ENCODE data around the gene SND1.

SND1 gene

DNA sequence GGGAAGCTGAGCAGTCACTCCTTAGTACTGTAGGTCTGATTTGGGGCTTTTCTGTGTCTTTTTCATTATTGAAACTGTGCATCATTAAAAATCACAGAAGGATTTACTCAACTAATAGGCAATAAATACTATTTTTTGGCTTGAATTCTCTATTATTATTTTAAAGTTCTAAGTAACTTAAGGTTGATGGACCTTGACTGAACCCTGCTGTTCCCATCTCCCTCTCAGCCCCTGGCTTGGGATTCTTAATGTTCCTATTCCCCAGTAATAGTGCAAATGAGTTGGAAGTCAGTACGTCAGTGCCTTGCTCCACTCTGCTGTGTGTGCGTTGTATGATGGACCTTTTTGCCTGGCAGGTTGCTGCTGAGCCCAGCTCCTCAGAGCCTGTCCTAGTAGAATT is 166.3 kb downstream of the SND1 start:
- Histone ChIP-seq H3K4me3 (ENCODE audit: low read length) (no peak overlapping the region), H3K4me1 (ENCODE audit: control insufficient read depth, insufficient read depth, low read length) (no peaks in the 10 kb centered on the region), H3K9ac (ENCODE audit: low read length) (no peak overlapping the region), H3K36me3 (ENCODE audit: control insufficient read depth, insufficient read depth, low read length) (no peaks in the 10 kb centered on the region), H3K9me3 (ENCODE audit: control insufficient read depth, low read length) (no peaks in the 10 kb centered on the region), H3K27me3 (ENCODE audit: control insufficient read depth, insufficient read depth, low read length) (no peaks in the 10 kb centered on the region)

- H3K27me3 ChIP-seq (ENCODE audit: control insufficient read depth, insufficient read depth, low read length), result no peaks in the 10 kb centered on the region
- H3K9me3 ChIP-seq (ENCODE audit: control insufficient read depth, low read length), result no peaks in the 10 kb centered on the region
- no peaks in the 10 kb centered on the region for H3K36me3 ChIP-seq (ENCODE audit: control insufficient read depth, insufficient read depth, low read length)
- no peak overlapping the region for H3K9ac ChIP-seq (ENCODE audit: low read length)
- H3K4me1 ChIP-seq (ENCODE audit: control insufficient read depth, insufficient read depth, low read length), result no peaks in the 10 kb centered on the region
- H3K4me3 ChIP-seq (ENCODE audit: low read length), result no peak overlapping the region
Measured at GRCh38 chr7:127819975-127820731, 168.2 kb downstream of the SND1 start.

GRCh38 chr7:127820732-127821085 is 168.7 kb downstream of the SND1 start:
- no peaks in the 10 kb centered on the region for H3K4me1 ChIP-seq (ENCODE audit: control insufficient read depth, insufficient read depth, low read length)

DNA sequence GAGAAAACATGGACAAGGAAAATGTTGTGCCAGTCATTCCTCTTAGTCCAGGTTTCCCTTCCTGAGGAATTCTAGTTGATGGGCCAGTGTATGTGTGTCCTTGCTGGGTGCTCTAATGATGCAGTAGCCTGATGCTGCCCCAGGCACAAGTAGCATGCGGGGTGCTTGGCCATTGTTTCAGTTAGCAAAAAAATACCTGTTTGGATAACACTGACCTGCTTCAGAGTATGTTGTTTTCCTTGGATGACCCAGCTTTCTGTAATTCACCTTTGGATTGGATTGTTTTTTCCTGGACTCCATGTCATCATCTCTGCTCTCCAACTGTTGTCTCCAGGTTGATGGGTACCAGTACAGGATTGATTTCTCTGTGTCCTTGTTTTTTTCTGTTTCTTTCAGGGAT is 169.2 kb downstream of the SND1 start:
- H3K4me3 ChIP-seq (ENCODE audit: low read length), result no peak overlapping the region
- no peak overlapping the region for H3K9ac ChIP-seq (ENCODE audit: low read length)
- no peaks in the 10 kb centered on the region for H3K4me1 ChIP-seq (ENCODE audit: control insufficient read depth, insufficient read depth, low read length)
- no peaks in the 10 kb centered on the region for H3K9me3 ChIP-seq (ENCODE audit: control insufficient read depth, low read length)
- no peaks in the 10 kb centered on the region for H3K27me3 ChIP-seq (ENCODE audit: control insufficient read depth, insufficient read depth, low read length)
- no peaks in the 10 kb centered on the region for H3K36me3 ChIP-seq (ENCODE audit: control insufficient read depth, insufficient read depth, low read length)

More at GRCh38 chr7:127820732-127821085, 168.7 kb downstream of the SND1 start:
- Histone ChIP-seq H3K4me3 (ENCODE audit: low read length) (no peak overlapping the region), H3K27me3 (ENCODE audit: control insufficient read depth, insufficient read depth, low read length) (no peaks in the 10 kb centered on the region), H3K9ac (ENCODE audit: low read length) (no peak overlapping the region), H3K36me3 (ENCODE audit: control insufficient read depth, insufficient read depth, low read length) (no peaks in the 10 kb centered on the region), H3K9me3 (ENCODE audit: control insufficient read depth, low read length) (no peaks in the 10 kb centered on the region)

DNA sequence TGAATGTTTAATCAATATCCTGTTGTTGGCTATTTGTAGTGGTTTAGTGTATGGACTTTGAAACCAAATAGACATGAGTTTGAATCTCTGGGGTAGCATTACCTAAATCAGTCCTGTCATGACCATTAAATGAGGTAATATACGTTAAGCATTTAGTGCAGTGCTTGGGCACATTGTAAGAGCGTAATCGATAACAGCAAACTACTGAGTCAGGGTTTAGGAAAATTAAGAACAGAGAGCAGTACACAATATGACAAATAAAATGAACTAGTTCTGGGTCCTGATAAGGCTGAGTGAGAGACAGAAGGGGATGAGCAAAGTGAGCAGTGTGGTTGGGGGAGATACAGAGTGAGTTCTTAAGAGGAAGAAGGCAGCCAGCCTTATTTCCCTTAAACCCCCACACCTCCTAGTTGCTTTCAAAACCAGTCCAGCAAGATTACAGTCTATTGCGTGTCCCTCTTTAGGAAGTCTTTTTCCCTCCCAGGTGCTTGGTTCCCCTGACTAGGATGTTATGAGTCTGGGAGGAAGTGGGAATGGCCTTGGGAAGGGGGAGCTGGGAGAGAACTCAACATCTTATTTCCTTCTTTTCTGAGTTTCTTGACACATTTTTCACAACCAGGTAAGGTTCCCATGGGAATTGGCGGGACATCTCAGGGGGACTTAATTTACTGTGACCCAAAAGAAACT is 171.0 kb downstream of the SND1 start:
- Histone ChIP-seq H3K4me1 (ENCODE audit: control insufficient read depth, insufficient read depth, low read length) (no peaks in the 10 kb centered on the region), H3K9me3 (ENCODE audit: control insufficient read depth, low read length) (no peaks in the 10 kb centered on the region), H3K36me3 (ENCODE audit: control insufficient read depth, insufficient read depth, low read length) (no peaks in the 10 kb centered on the region), H3K9ac (ENCODE audit: low read length) (no peak overlapping the region), H3K4me3 (ENCODE audit: low read length) (no peak overlapping the region), H3K27me3 (ENCODE audit: control insufficient read depth, insufficient read depth, low read length) (no peaks in the 10 kb centered on the region)

DNA sequence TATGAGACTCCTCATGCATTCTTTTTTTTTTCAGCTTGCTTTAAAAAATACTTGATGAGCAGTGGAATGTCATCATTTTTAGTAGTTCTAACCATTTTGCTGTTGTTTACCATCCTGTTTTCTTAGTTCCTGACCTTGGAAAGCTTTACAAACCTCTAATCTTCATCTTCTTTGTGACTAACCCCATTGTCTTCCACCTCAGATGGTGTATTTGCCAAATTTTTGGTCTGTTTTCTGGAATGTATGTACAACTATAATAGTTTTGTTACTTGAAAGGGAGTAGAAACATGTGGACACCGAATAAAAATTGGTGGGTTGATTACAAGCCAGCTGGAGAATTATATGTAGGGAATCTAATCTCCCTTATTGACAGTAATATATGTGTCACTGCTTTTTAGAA is 172.7 kb downstream of the SND1 start:
- H3K27me3 ChIP-seq (ENCODE audit: control insufficient read depth, insufficient read depth, low read length), result no peaks in the 10 kb centered on the region
- no peaks in the 10 kb centered on the region for H3K36me3 ChIP-seq (ENCODE audit: control insufficient read depth, insufficient read depth, low read length)
- H3K4me1 ChIP-seq (ENCODE audit: control insufficient read depth, insufficient read depth, low read length), result no peaks in the 10 kb centered on the region
- no peak overlapping the region for H3K4me3 ChIP-seq (ENCODE audit: low read length)
- no peaks in the 10 kb centered on the region for H3K9me3 ChIP-seq (ENCODE audit: control insufficient read depth, low read length)
- no peak overlapping the region for H3K9ac ChIP-seq (ENCODE audit: low read length)

- no peaks in the 10 kb centered on the region for H3K9me3 ChIP-seq (ENCODE audit: control insufficient read depth, low read length)
- no peaks in the 10 kb centered on the region for H3K27me3 ChIP-seq (ENCODE audit: control insufficient read depth, insufficient read depth, low read length)
- H3K4me3 ChIP-seq (ENCODE audit: low read length), result no peak overlapping the region
- H3K36me3 ChIP-seq (ENCODE audit: control insufficient read depth, insufficient read depth, low read length), result no peaks in the 10 kb centered on the region
- H3K4me1 ChIP-seq (ENCODE audit: control insufficient read depth, insufficient read depth, low read length), result no peaks in the 10 kb centered on the region
- no peak overlapping the region for H3K9ac ChIP-seq (ENCODE audit: low read length)
Measured at GRCh38 chr7:127828843-127829500, 177.0 kb downstream of the SND1 start.

- Histone ChIP-seq H3K27me3 (ENCODE audit: control insufficient read depth, insufficient read depth, low read length) (no peaks in the 10 kb centered on the region), H3K36me3 (ENCODE audit: control insufficient read depth, insufficient read depth, low read length) (no peaks in the 10 kb centered on the region), H3K4me1 (ENCODE audit: control insufficient read depth, insufficient read depth, low read length) (no peaks in the 10 kb centered on the region), H3K9ac (ENCODE audit: low read length) (no peak overlapping the region), H3K9me3 (ENCODE audit: control insufficient read depth, low read length) (no peaks in the 10 kb centered on the region), H3K4me3 (ENCODE audit: low read length) (no peak overlapping the region)
Measured at GRCh38 chr7:127831318-127832219, 179.6 kb downstream of the SND1 start.

DNA sequence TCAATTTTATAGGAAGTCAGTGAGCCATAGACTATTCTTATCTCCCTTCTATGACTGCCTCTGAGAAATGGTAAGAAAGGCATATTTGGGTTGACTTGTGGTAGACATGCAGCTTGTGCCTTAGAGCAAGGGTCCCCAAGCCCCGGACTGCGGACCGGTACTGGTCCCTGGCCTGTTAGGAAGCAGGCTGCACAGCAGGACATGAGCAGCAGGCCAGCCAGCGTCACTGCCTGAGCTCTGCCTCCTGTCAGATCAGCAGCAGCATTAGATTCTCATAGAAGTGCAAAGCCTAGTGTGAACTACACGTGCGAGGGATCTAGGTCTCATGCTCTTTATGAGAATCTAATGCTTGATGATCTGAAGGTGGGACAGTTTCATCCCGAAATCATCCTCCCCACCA is 180.6 kb downstream of the SND1 start:
- no peak overlapping the region for H3K4me3 ChIP-seq (ENCODE audit: low read length)
- H3K9ac ChIP-seq (ENCODE audit: low read length), result no peak overlapping the region
- no peaks in the 10 kb centered on the region for H3K36me3 ChIP-seq (ENCODE audit: control insufficient read depth, insufficient read depth, low read length)
- H3K27me3 ChIP-seq (ENCODE audit: control insufficient read depth, insufficient read depth, low read length), result no peaks in the 10 kb centered on the region
- no peaks in the 10 kb centered on the region for H3K4me1 ChIP-seq (ENCODE audit: control insufficient read depth, insufficient read depth, low read length)
- H3K9me3 ChIP-seq (ENCODE audit: control insufficient read depth, low read length), result no peaks in the 10 kb centered on the region

DNA sequence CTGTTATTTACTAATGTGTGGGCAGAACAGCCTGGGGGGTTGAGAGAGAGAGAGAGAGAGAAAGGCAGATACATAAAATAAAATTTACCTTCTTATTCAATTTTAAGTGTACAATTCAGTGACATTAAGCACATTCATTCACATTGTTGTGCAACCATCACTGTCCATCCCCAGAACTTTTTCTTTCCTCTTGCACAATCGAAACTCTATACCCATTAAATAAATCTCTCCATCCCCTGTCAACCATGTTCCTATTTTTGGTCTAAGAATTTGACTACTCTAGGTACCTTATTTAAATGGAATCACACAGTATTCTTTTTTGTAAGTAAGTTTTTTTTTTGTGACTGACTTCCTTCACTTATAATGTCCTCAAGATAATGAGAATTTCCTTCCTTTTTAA is 181.6 kb downstream of the SND1 start:
- Histone ChIP-seq H3K36me3 (ENCODE audit: control insufficient read depth, insufficient read depth, low read length) (no peaks in the 10 kb centered on the region), H3K4me1 (ENCODE audit: control insufficient read depth, insufficient read depth, low read length) (no peaks in the 10 kb centered on the region), H3K4me3 (ENCODE audit: low read length) (no peak overlapping the region), H3K27me3 (ENCODE audit: control insufficient read depth, insufficient read depth, low read length) (no peaks in the 10 kb centered on the region), H3K9me3 (ENCODE audit: control insufficient read depth, low read length) (no peaks in the 10 kb centered on the region), H3K9ac (ENCODE audit: low read length) (no peak overlapping the region)

GRCh38 chr7:127835679-127836078 is 183.7 kb downstream of the SND1 start:
- no peaks in the 10 kb centered on the region for H3K27me3 ChIP-seq (ENCODE audit: control insufficient read depth, insufficient read depth, low read length)
- no peaks in the 10 kb centered on the region for H3K36me3 ChIP-seq (ENCODE audit: control insufficient read depth, insufficient read depth, low read length)
- no peaks in the 10 kb centered on the region for H3K4me1 ChIP-seq (ENCODE audit: control insufficient read depth, insufficient read depth, low read length)
- no peaks in the 10 kb centered on the region for H3K9me3 ChIP-seq (ENCODE audit: control insufficient read depth, low read length)
- H3K9ac ChIP-seq (ENCODE audit: low read length), result no peak overlapping the region
- no peak overlapping the region for H3K4me3 ChIP-seq (ENCODE audit: low read length)
